Measurements from ENCODE around the gene NPPA.
"Not testable (repeated sequence)": the region's sequence is repeated elsewhere in the genome, so short reads cannot be mapped to it uniquely, and the experiment has no call there.

The NPPA gene

DNA sequence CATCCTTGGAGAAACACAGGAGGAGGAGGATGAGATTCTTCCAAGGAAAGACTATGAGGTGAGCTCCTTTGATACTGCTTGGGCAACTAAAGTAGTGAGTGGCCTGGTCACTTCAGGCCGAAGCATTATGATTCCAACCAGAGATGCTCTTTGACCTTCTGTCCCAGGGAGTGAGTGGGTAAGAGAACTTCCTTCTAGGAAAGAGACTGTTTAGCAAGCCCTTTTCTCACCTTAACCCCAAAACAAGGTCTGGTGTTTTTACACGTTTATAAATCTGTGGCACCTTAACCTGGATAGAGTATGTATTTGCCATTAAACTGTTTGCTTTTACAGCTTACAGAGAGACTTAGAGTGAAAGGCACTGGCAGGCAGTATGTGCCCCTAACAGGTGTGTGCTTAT lies 40.5 kb downstream of the NPPA start:
- TF ChIP-seq, protein P1, sequence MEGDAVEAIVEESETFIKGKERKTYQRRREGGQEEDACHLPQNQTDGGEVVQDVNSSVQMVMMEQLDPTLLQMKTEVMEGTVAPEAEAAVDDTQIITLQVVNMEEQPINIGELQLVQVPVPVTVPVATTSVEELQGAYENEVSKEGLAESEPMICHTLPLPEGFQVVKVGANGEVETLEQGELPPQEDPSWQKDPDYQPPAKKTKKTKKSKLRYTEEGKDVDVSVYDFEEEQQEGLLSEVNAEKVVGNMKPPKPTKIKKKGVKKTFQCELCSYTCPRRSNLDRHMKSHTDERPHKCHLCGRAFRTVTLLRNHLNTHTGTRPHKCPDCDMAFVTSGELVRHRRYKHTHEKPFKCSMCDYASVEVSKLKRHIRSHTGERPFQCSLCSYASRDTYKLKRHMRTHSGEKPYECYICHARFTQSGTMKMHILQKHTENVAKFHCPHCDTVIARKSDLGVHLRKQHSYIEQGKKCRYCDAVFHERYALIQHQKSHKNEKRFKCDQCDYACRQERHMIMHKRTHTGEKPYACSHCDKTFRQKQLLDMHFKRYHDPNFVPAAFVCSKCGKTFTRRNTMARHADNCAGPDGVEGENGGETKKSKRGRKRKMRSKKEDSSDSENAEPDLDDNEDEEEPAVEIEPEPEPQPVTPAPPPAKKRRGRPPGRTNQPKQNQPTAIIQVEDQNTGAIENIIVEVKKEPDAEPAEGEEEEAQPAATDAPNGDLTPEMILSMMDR (IDR thresholded peaks at IDR 0.05; ENCODE audit: low read length, missing control alignments) = no peak
- no peak for DNase-seq (ENCODE audit: low read depth)
- peak overlapping the region; percentile 67 for H3K4me3 ChIP-seq (replicated peaks; ENCODE audit: low read depth, low read length)

- H3K4me3 ChIP-seq (replicated peaks; ENCODE audit: low read depth, low read length) = peak overlapping the region; percentile 67
- TF ChIP-seq, protein P1 (IDR thresholded peaks at IDR 0.05; ENCODE audit: low read length, missing control alignments) = no peak
- DNase-seq (ENCODE audit: low read depth) = peak; percentile 39
Observed at GRCh38 chr1:11806307-11806936, 41.2 kb downstream of the NPPA start.

DNA sequence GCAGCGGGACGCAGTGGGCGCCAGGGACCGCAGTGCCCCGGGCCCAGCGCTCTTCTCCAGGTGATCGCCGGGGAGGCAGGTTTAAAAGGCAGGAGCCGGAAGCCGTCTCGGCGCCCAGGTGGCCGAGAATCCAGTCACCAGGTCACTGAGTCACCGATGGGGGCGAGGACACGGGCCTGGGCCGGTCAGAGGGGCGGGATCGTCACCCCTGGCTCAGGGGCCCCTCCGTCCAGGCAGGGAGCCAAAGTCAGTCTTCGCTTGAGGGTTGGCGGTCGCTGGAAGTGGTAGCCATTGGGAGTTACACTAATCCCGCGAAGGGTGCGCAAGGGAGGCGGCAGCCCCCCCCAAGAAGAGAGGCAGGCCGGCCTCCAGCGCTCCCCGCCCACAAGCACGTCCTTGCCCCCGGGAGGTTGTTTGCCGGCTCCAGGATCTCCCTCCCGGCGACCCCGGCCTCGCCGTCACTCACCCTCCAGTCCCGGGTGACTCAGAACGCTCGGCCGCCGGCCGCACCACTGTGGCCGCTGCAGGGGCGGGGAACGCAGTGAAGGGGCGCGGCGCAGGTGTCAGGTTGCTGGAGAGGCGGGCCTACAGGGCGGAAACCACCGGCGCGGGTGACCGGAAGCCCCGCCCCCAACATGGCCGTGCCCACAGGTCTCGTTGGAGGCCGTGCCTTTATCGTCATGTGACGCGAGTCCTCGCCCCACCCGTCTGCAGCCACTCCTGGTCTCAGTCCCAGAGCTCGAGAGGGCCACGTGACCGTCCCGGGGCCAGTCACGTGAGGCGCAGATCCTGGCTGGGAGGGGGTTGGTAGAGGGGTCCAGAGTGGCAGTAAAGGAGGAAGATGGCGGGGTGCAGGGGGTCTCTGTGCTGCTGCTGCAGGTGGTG lies 41.9 kb downstream of the NPPA start, which contains the start of the genes CLCN6 and MTHFR:
CLCN6 (plus strand) TSS at position 770 of the 885 bp plus-strand sequence; CDS start at position 842, 72 bp downstream.
MTHFR (minus strand) TSS at position 543 of the 885 bp plus-strand sequence. CDS start 2,848 bp downstream, outside the sequence.
- DNase-seq (ENCODE audit: low read depth) = peak; percentile 99
- H3K4me3 ChIP-seq (replicated peaks; ENCODE audit: low read depth, low read length) = peak within 1 kb of the TSS; percentile 67
- TF ChIP-seq, protein P1 (IDR thresholded peaks at IDR 0.05; ENCODE audit: low read length, missing control alignments) = no peak

- TF ChIP-seq, protein P1 (IDR thresholded peaks at IDR 0.05; ENCODE audit: low read length, missing control alignments) = no peak
- H3K4me3 ChIP-seq (replicated peaks; ENCODE audit: low read depth, low read length) = peak overlapping the region; percentile 67
- DNase-seq (ENCODE audit: low read depth) = peak; percentile 67
Observed at GRCh38 chr1:11804666-11805421, 42.7 kb downstream of the NPPA start.

GRCh38 chr1:11803924-11804665 lies 43.5 kb downstream of the NPPA start:
- DNase-seq (ENCODE audit: low read depth) = not testable (repeated sequence)
- peak overlapping the region; percentile 80 for H3K4me3 ChIP-seq (replicated peaks; ENCODE audit: low read depth, low read length)

- TF ChIP-seq, protein P1 (IDR thresholded peaks at IDR 0.05; ENCODE audit: low read length, missing control alignments) = no peak
- peak overlapping the region; percentile 80 for H3K4me3 ChIP-seq (replicated peaks; ENCODE audit: low read depth, low read length)
- peak; percentile 98 for DNase-seq (ENCODE audit: low read depth)
Observed at GRCh38 chr1:11802973-11803885, 44.4 kb downstream of the NPPA start.
